HG03064 (cell line): Measurements from ENCODE around the gene ABCB1.

Source experiments
- ATAC-seq: cut with Tn5 transposase; IDR thresholded peaks from one replicate; pipeline ENCODE4 v1.9.1; 2021; ENCODE audit warnings: low read depth; ENCODE audit not compliant: unreplicated experiment

ABCB1 gene

DNA sequence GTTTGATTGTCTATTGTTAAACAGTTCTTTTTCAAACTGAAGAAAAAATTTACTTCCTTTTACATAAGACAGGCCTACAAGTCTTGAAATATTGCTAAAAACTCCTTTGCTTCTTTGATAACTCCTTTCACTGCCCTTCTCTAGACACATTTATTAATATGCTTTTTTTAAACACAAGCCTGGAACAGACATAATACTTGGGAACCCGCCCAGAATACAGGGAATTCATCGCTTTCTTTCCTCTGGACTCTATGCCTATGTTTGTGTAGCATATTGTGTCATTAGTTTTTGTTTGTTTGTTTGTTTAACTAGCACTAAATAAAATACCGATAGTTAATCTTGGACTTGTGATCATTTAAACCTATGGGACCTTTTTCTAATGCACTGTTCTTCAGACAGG lies 82.8 kb downstream of the ABCB1 start:
- ATAC-seq = no peak

GRCh38 chr7:87517136-87517815 lies 83.4 kb downstream of the ABCB1 start:
- no peak for ATAC-seq

GRCh38 chr7:87513735-87514335 lies 86.8 kb downstream of the ABCB1 start:
- no peak for ATAC-seq

DNA sequence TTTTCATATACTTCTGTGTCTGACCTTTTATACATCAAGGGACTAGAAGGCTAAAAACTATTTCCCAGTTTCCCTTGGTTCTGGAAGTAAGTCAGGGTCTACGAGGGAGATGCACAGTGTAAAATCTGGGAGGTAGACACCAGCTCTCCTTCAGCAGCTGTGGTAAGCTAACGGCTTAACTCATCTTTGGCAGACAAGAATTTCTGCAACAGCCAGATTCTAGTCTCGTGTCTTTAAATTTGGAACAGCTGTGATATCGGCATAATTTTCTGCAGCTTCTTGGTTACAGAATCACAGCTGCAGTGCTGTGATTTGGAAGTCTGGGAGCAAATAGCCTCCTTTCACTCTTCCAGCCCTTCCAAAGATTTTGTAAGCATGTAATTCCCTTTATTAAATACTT lies 87.8 kb downstream of the ABCB1 start:
- ATAC-seq = no peak

- ATAC-seq = no peak
These were observed 89.2 kb downstream of the ABCB1 start for GRCh38 chr7:87511510-87511909.

GRCh38 chr7:87510411-87510875 lies 90.2 kb downstream of the ABCB1 start:
- ATAC-seq = no peak

- ATAC-seq = no peak
These were observed 93.2 kb downstream of the ABCB1 start for GRCh38 chr7:87507446-87507845.

DNA sequence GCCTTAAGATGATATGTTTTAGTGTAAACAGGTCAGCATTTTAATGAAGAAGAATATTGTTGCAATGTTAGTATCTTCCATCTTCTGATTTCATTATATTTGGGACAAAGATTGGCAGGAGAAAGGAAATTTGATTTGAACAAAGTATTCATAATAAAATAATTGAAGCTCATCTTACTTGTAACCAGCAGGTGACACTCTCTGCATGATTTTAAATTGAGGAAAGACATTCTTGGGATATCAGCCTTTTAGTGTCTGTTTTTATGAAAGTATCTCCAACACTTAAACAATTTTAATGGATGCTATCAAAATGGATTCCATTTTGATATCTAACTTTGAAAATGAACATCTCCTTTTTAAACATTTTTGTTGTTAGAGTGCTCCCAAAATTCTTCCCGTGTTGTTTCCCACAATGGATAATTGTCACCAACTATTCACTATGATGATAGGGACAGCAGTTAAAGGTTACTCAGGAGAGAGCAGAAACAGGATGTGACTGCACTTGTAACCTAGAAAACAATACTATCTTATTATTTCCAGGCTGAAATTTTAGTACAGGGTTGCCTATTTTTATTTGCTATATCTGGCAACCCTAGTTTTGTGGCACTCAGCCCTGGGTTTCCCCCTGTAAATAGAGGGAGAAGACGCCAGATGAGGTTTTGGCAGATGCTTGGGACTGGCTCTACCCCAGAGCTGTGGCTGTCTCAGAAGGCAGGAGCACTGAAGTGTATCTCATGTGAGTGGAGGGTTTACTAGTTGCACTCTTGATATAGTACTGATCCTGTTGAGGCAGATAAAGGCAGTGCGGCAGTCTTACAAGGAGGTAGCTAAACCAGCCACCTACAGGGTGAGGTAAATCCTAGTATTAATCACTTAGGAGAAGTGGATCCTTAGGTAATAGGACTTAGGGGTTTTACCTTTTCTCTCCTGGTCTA lies 94.2 kb downstream of the ABCB1 start:
- no peak for ATAC-seq

DNA sequence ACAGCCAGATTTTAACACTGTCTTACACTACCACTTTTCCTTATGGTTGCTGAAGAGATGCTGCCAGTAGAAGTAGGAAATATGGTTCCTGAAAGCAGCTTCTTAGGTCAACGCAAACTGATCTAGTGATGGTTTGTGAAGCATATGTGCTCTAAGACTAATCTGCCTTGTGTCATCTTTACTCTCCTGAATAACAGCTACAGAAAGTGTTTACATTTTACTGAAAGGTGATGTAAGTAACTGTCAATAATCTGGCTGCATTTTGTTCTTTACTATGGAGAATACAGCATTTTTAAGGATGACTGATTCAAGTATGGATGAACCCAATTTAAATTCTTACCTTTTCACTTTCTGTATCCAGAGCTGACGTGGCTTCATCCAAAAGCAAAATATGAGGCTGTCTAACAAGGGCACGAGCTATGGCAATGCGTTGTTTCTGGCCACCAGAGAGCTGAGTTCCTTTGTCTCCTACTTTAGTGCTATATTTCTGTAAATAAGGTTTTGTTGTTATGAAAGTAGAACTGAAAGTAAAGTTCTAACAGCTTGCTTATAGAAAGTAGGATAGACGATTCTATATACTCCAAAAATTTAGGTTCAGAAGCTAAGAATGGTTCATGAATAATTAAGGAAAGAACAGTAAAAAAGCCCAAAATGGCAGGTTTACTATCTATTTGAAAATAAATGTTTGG lies 95.0 kb downstream of the ABCB1 start:
- no peak for ATAC-seq

- ATAC-seq = no peak
These were observed 95.6 kb downstream of the ABCB1 start for GRCh38 chr7:87505122-87505521.

DNA sequence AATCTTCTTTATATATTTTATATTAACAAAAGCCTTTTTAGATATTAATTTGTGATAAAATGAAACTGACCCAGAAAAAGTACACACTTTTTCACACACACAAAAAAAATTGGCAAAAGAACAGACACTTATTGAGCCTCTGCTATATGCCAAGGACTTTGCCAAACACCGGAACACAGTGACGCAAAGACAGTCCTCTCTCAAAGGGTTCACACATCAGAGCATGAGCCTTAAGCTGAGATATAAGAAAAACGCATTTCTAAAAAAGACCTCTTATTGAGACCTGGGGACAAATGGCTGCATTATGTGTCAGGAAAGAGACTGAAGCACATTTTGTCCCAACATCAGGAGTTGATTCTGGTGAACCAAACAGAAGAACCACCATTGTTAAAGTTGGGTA lies 101.2 kb downstream of the ABCB1 start:
- no peak for ATAC-seq

DNA sequence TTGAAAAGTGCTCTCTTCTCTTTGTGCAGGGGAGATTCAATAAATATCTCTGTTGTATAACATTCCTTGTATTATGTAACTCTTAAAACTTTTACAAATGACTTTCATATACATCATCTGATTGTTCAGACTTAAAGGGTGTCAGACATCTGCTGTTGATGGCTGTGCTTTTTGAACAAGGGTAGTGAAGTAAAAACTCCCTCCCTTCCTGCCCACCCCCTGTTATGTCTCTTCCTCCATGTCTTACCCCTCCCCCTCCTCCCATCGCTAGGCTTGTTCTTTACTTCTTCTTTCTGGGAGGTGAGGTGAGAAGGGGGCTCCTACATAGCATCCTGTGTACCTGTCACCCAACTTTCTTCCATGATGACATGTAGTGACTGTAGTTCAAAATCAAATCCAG lies 101.8 kb downstream of the ABCB1 start:
- ATAC-seq = no peak

DNA sequence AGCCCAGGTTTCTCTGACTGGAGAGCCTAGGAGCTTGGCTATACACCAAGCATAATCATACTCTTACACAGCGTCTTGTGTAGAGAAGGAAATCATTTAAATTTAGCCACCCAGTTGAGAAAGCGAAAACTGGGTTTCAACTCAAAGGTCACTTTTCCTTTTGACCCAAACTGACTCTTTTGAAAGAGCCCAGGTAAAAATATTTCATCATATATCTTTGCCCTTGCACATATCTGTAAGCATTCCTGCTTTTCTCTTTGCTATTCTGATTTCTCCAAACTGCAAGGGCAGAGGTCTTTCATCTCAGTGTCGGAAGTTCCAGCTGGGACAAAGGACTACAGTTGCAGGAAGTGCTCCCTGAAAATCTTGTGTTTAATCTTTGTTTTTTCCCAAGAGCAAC lies 103.2 kb downstream of the ABCB1 start:
- ATAC-seq = no peak

DNA sequence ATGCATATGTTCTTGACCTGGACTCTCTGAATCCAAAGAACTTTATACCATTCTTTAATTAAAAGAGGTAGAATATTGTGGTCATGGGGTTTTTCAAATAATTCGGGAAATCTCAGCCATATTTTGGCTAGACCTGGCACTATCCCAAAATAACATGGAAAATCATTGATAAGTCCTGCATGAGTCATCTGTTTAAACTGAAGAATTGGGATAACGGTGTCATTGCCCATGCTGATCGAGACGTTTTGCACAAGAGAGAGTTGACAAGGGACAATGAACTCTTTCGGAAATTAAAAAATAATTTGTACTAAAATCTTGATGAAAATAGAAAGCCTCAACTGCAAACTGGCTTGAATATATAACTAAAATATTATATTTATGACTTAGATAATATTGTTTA lies 105.3 kb downstream of the ABCB1 start:
- no peak for ATAC-seq

DNA sequence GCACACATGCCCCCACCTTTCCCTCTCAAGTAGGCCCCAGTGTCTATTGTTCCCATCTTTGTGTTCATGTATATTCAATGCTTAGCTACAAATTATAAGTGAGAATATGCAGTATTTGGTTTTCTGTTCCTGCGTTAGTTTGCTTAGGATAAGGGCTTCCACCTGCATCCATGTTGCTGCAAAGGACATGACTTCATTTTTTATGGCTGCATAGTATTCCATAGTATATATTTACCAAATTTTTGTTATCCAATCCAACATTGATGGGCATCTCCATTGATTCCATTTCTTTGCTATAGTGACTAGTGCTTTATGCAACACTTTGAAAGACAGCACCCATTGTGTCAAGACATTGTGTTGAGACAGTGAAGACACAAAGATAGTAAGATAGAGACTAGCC lies 106.2 kb downstream of the ABCB1 start:
- ATAC-seq = no peak

DNA sequence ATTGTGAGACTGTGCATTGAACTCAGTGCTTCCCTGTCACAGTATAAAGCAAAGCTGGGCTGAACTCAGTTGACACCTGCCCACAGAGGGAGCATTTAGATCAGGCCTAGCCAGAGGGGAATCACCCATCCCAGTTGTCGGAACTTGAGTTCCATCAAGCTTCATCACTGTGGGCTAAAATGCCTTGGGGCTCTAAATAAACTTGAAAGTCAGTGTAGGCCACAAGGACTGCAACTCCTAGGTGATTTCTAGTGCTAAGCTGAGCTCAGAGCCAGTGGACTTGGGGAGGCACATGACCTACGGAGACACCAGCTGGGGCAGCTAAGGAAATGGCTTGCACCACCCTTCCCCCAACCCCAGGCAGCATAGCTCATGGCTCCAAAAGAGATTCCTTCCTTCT lies 117.6 kb downstream of the ABCB1 start:
- ATAC-seq = no peak

GRCh38 chr7:87482115-87482514 lies 118.6 kb downstream of the ABCB1 start:
- no peak for ATAC-seq

DNA sequence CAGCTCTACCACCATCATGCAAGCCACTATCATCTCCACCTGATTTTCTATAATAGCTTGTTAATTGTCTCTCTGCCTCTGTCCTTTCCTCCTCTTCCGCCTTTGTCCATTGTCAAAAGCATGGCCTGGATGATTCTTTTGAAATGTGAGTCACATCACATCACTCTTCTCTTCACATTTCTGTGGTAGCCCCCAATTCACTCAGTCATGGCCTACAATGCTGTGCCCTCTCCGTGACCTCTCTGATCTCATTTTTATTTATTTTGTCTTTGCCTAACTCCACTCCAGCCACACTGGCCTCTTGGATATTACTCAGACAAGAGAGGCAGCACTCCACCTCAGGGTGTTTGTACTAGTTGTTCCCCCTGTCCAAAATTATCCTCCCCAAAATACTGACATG lies 120.3 kb downstream of the ABCB1 start:
- no peak for ATAC-seq

- no peak for ATAC-seq
These were observed 120.7 kb downstream of the ABCB1 start for GRCh38 chr7:87479951-87480350.

DNA sequence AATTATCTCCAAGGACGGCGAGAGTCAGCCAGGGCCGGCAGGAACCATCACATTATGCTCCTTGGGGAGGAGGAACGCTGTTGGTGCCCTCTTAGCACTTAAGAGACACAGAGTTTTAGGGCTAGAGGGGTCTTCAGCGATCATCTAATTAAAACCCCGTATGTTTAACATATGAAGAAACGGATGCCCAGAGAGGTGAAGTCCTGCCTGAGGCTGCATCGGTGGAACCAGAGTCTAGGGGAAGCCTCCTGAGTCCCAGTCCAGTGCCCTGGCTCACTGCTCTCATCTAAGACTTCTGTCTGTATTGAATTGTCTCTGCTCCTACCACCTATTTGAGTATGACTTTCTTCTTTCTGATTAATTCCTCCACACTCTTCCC lies 124.5 kb downstream of the ABCB1 start:
- no peak for ATAC-seq
